ENCODE results near the gene RNF13.

GRCh38 chr3:149881879-149882278 lies 68.9 kb downstream of the RNF13 start:
- TF ChIP-seq POLR2AphosphoS5 (IDR thresholded peaks at IDR 0.05) (no peak), CTCF (IDR thresholded peaks at IDR 0.05) (no peak), POLR2A (IDR thresholded peaks at IDR 0.05) (no peak)
